ENCODE data around the gene ASTN2. TPM values are rescaled to one million over a fixed set of nuclear protein-coding genes. Genes with fewer than 3 reads are reported as not detected.

ASTN2 gene
- total and polyA plus RNA-seq, 9 of the 15 experiments (the other 6 are each of a cell fraction or from before 2014, with no cell fraction given): 0.56 to 3.5 (median 1.9) TPM

DNA sequence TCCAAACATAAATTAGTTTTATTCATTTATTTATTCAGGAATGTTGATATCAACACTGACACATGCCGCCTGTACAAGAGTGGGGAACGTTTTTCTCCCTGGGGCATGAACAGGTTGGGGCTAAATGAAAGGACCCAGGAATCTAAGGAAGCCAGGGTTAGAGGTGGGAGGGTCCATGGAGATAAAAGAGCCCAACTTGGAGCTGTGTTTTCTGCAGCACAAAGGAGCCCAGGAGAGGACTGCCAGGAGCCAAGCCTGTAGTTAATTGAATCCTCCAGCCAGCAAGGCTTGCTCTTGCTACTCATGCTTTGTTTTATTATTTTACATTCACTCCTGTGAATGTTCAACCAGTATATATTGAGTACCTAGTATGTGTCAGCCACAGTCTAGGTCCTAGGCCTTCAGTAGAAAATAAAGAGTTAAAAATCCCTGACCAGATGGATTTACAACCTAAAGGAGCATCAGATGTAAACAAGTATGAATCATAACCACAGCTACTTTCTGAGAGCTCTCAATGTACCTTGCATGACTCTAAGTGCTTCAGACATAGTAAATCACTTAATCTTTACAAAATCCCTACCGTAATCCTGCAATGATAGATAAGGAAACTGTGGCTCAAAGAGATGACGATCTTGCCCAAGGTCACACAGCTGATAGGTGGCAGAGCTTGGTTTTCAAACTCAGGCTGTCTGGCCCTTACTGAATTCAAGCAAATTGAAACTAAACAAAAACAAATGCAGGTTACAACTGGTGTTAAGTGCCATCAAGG, 69.8 kb downstream of the ASTN2 start:
- ChIA-PET POLR2A (no interaction called here), CTCF (ENCODE audit: low intra/inter-chr PET ratio) (no interaction called here)
- in situ Hi-C loops (cut with MboI) (no loop called here), intact Hi-C loops (cut with micrococcal nuclease) (no loop called here)
- FAIRE-seq (no peak), DNase-seq (ENCODE audit: extremely low read depth in 1 of 4, low spot score in 3 of 4) (no peak), ATAC-seq (no peak)
- H3K36me3 ChIP-seq (ENCODE audit: control insufficient read depth, insufficient read depth, low read length): no peaks in the 10 kb centered on the region
- no peak overlapping the region for H3K4me3 ChIP-seq
- no peak overlapping the region for H3K9ac ChIP-seq (ENCODE audit: insufficient read depth in 1 of 2, low read depth in 2 of 2, low read length in 2 of 2)
- no peak overlapping the region for H2AFZ ChIP-seq (ENCODE audit: low read depth, low read length)
- H3K4me2 ChIP-seq (ENCODE audit: insufficient read depth, low read length): no peak overlapping the region
- TF ChIP-seq NFE2L1 (tag; IDR thresholded peaks at IDR 0.05; ENCODE audit: borderline replicate concordance, low read depth) (no peak), MAFK (IDR thresholded peaks at IDR 0.05; ENCODE audit: low read length) (no peak), U2AF1 (optimal IDR thresholded peaks at IDR 0.05; ENCODE audit: low read depth, low read length) (no peak), ZNF253 (CRISPR knock-in tag; conservative IDR thresholded peaks at IDR 0.05) (no peak), FOXA3 (CRISPR knock-in tag; conservative IDR thresholded peaks at IDR 0.05 in 1 of 2, IDR thresholded peaks at IDR 0.05 in 1 of 2) (no peak), CHCHD3 (CRISPR knock-in tag; IDR thresholded peaks at IDR 0.05) (no peak), CHD1 (IDR thresholded peaks at IDR 0.05; ENCODE audit: low read length) (no peak), HEY1 (CRISPR knock-in tag; IDR thresholded peaks at IDR 0.05; ENCODE audit: borderline replicate concordance) (no peak), NBN (IDR thresholded peaks at IDR 0.05; ENCODE audit: low read depth) (no peak), C11orf30 (IDR thresholded peaks at IDR 0.05; ENCODE audit: low read depth) (no peak)
- no peaks in the 10 kb centered on the region for H3K9me3 ChIP-seq (replicated peaks; ENCODE audit: control insufficient read depth, insufficient read depth, low read depth, low read length)
- no peaks in the 10 kb centered on the region for H3K79me2 ChIP-seq (ENCODE audit: control insufficient read depth, insufficient read depth, low read length)
- no peaks in the 10 kb centered on the region for H3K4me1 ChIP-seq (replicated peaks in 1 of 2; ENCODE audit: control insufficient read depth in 2 of 2, insufficient read depth in 2 of 2, low read length in 2 of 2)
- H3K9me1 ChIP-seq (ENCODE audit: control insufficient read depth, insufficient read depth, low read length): no peaks in the 10 kb centered on the region
- H3K27ac ChIP-seq (ENCODE audit: extremely low read depth, low read depth, low read length): no peak overlapping the region
- BruUV-seq (replicated peaks): no TSS peak
- no peaks in the 10 kb centered on the region for H4K20me1 ChIP-seq (replicated peaks; ENCODE audit: control insufficient read depth, insufficient read depth, low read length)
- WGBS (ENCODE audit: insufficient coverage, low coverage, missing lambda C conversion rate): 0% methylated on average over 4 of the region's 4 CpGs
- H3K27me3 ChIP-seq (ENCODE audit: control insufficient read depth in 2 of 2, insufficient read depth in 2 of 2, low read length in 2 of 2): no peaks in the 10 kb centered on the region

All from K562 (cell line).